NCI-H128 (cell line): ENCODE results near the gene MYCBP2.

Experiments
- DNase-seq: peaks from one replicate; lab custom pipeline; 2025; ENCODE audit not compliant: unreplicated experiment; lab: John Stamatoyannopoulos, UW

MYCBP2 gene

DNA sequence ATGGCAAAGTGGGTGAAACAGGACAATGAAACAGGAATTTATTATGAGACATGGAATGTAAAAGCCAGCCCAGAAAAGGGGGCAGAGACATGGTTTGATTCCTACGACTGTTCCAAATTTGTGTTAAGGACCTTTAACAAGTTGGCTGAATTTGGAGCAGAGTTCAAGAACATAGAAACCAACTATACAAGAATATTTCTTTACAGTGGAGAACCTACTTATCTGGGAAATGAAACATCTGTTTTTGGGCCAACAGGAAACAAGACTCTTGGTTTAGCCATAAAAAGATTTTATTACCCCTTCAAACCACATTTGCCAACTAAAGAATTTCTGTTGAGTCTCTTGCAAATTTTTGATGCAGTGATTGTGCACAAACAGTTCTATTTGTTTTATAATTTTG, 326.4 kb downstream of the MYCBP2 start:
- DNase-seq = no peak
